ENCODE data around the gene SYCP2L. TPM values are rescaled to one million over a fixed set of nuclear protein-coding genes. Genes with fewer than 3 reads are reported as not detected.

Gene SYCP2L
- total and polyA plus RNA-seq, 2 donors (not counting 1 experiment from before 2014, with no cell fraction given), result 0.19 TPM; not detected in 1

DNA sequence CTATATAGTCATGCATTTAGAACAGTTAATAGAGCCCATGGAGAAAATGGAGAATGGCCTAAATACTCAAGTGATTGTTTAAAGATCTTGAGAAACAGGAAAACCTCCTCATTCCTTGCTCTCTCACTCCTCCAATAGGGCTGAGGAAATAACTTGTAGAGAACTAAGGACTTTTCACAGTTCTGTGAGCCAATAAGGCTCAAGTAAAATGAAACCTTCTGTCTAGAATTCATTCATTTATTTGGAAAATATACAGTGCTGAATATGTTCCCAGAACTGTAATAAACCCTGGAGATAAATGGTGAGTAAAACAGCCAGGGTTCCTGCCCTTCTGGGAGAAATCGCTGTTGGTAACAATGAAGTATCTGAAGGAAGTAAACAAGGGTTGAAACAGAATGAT, 122.0 kb downstream of the SYCP2L start:
- no peak for ATAC-seq (ENCODE audit: low read depth)
- POLR2A ChIA-PET, result interaction anchor here (0.6 kb wide), 1 partner anchor 18 kb away, joined by 3 read pairs; no protein-coding TSS in a partner anchor

DNA sequence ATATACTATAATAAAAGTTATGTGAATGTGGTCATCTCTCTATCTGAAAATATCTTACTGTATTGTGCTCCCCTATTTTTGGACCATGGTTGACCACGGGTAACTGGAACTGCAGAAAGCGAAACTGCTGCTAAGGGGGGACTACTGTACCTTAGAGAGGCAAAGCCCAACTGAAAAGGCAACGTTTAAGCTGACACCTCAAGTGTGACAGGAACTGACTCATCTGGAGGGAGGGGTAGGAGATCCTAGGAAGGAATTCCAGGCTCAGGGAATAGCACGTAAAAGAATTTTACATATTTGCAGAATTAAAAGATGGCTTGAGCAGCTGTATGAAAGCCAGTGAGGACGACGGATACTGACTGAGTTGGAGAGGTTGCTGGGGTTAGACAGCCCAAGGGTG, 122.5 kb downstream of the SYCP2L start:
- intact Hi-C loops (cut with micrococcal nuclease), result no loop called here
- Histone ChIP-seq H3K4me2 (replicated peaks; ENCODE audit: low read depth, low read length, poor library complexity, severe bottlenecking) (no peak overlapping the region), H3K4me3 (ENCODE audit: control extremely low read depth in 1 of 5, extremely low read depth in 1 of 5, insufficient read depth in 1 of 5, low read depth in 2 of 5, low read length in 4 of 5) (no peak overlapping the region), H3K36me3 (replicated peaks in 1 of 2; ENCODE audit: control extremely low read depth in 1 of 2, control insufficient read depth in 1 of 2, extremely low read depth in 1 of 2, insufficient read depth in 2 of 2, low read length in 1 of 2) (no peaks in the 10 kb centered on the region), H3K79me2 (ENCODE audit: control insufficient read depth, insufficient read depth, low read length) (no peaks in the 10 kb centered on the region), H2AFZ (ENCODE audit: insufficient read depth, low read depth, low read length, poor library complexity, severe bottlenecking) (no peak overlapping the region), H3K4me1 (ENCODE audit: control insufficient read depth in 2 of 2, insufficient read depth in 2 of 2, low read length in 2 of 2) (no peaks in the 10 kb centered on the region), H4K20me1 (ENCODE audit: control insufficient read depth, insufficient read depth, low read length, poor library complexity, severe bottlenecking) (no peaks in the 10 kb centered on the region), H3K9me3 (ENCODE audit: control extremely low read depth in 1 of 3, control insufficient read depth in 2 of 3, insufficient read depth in 1 of 3, low read length in 2 of 3) (no peaks in the 10 kb centered on the region), H3K27ac (ENCODE audit: low read length in 2 of 2) (no peak overlapping the region), H3K9ac (ENCODE audit: low read length) (no peak overlapping the region), H3K27me3 (replicated peaks in 1 of 4; ENCODE audit: control extremely low read depth in 1 of 4, control insufficient read depth in 3 of 4, insufficient read depth in 4 of 4, low read length in 3 of 4) (no peaks in the 10 kb centered on the region)
- WGBS (ENCODE audit: insufficient coverage), result 66% methylated on average over 6 of the region's 6 CpGs
- no peak overlapping the region for H3K27ac Mint-ChIP-seq
- no peaks in the 10 kb centered on the region for H3K4me1 Mint-ChIP-seq
- ATAC-seq (ENCODE audit: low read depth) (no peak), DNase-seq (no peak)
- ChIA-PET POLR2A (no interaction called here), CTCF (no interaction called here)
- no peak for TF ChIP-seq EZH2 (IDR thresholded peaks at IDR 0.05; ENCODE audit: borderline replicate concordance, insufficient read depth, low read depth, low read length, poor library complexity, severe bottlenecking)
- TF ChIP-seq, protein P1, sequence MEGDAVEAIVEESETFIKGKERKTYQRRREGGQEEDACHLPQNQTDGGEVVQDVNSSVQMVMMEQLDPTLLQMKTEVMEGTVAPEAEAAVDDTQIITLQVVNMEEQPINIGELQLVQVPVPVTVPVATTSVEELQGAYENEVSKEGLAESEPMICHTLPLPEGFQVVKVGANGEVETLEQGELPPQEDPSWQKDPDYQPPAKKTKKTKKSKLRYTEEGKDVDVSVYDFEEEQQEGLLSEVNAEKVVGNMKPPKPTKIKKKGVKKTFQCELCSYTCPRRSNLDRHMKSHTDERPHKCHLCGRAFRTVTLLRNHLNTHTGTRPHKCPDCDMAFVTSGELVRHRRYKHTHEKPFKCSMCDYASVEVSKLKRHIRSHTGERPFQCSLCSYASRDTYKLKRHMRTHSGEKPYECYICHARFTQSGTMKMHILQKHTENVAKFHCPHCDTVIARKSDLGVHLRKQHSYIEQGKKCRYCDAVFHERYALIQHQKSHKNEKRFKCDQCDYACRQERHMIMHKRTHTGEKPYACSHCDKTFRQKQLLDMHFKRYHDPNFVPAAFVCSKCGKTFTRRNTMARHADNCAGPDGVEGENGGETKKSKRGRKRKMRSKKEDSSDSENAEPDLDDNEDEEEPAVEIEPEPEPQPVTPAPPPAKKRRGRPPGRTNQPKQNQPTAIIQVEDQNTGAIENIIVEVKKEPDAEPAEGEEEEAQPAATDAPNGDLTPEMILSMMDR (IDR thresholded peaks at IDR 0.05), result no peak
- H3K4me3 Mint-ChIP-seq, result no peak overlapping the region
- H3K27me3 Mint-ChIP-seq, result peaks cover 13% of the 10 kb centered on the region
- no peaks in the 10 kb centered on the region for H3K9me3 Mint-ChIP-seq (ENCODE audit: insufficient read depth)

More for the DNA sequence above, 122.0 kb downstream of the SYCP2L start:
- Histone ChIP-seq H3K9ac (ENCODE audit: low read length) (no peak overlapping the region), H3K9me3 (ENCODE audit: control extremely low read depth in 1 of 3, control insufficient read depth in 2 of 3, insufficient read depth in 1 of 3, low read length in 2 of 3) (no peaks in the 10 kb centered on the region), H3K4me3 (ENCODE audit: control extremely low read depth in 1 of 5, extremely low read depth in 1 of 5, insufficient read depth in 1 of 5, low read depth in 2 of 5, low read length in 4 of 5) (no peak overlapping the region), H3K27me3 (replicated peaks in 1 of 4; ENCODE audit: control extremely low read depth in 1 of 4, control insufficient read depth in 3 of 4, insufficient read depth in 4 of 4, low read length in 3 of 4) (no peaks in the 10 kb centered on the region), H4K20me1 (ENCODE audit: control insufficient read depth, insufficient read depth, low read length, poor library complexity, severe bottlenecking) (no peaks in the 10 kb centered on the region), H3K79me2 (ENCODE audit: control insufficient read depth, insufficient read depth, low read length) (no peaks in the 10 kb centered on the region), H3K27ac (ENCODE audit: low read length in 2 of 2) (no peak overlapping the region), H3K4me1 (ENCODE audit: control insufficient read depth in 2 of 2, insufficient read depth in 2 of 2, low read length in 2 of 2) (no peaks in the 10 kb centered on the region), H2AFZ (ENCODE audit: insufficient read depth, low read depth, low read length, poor library complexity, severe bottlenecking) (no peak overlapping the region), H3K4me2 (replicated peaks; ENCODE audit: low read depth, low read length, poor library complexity, severe bottlenecking) (no peak overlapping the region), H3K36me3 (replicated peaks in 1 of 2; ENCODE audit: control extremely low read depth in 1 of 2, control insufficient read depth in 1 of 2, extremely low read depth in 1 of 2, insufficient read depth in 2 of 2, low read length in 1 of 2) (no peaks in the 10 kb centered on the region)
- no peak for TF ChIP-seq EZH2 (IDR thresholded peaks at IDR 0.05; ENCODE audit: borderline replicate concordance, insufficient read depth, low read depth, low read length, poor library complexity, severe bottlenecking)
- TF ChIP-seq, protein P1 (IDR thresholded peaks at IDR 0.05), result no peak
- intact Hi-C loops (cut with micrococcal nuclease), result no loop called here
- H3K27ac Mint-ChIP-seq, result no peak overlapping the region
- 100% methylated on average over 1 of the region's 1 CpG for WGBS (ENCODE audit: insufficient coverage)
- DNase-seq, result no peak
- H3K4me1 Mint-ChIP-seq, result no peaks in the 10 kb centered on the region
- peaks cover 13% of the 10 kb centered on the region for H3K27me3 Mint-ChIP-seq
- no peaks in the 10 kb centered on the region for H3K9me3 Mint-ChIP-seq (ENCODE audit: insufficient read depth)
- no peak overlapping the region for H3K4me3 Mint-ChIP-seq
- CTCF ChIA-PET, result no interaction called here

Measured in B cell (primary cell).